Heart left ventricle (tissue), 13 donors: ENCODE measurements around the gene CDH3.

Experiments used
- POLR2A ChIP-seq, 2 donors: fragments of 450-650 bp; IDR thresholded peaks; one replicate each; pipeline ENCODE4 v1.6.1; 2017; ENCODE audit warnings: antibody characterized with exemption in 2 of 2, mild to moderate bottlenecking in 2 of 2, moderate library complexity in 2 of 2
- TF ChIP-seq, protein P1 (sequence below), 12 donors: fragments of 200-600 bp; sonication (generic) in 4 of 12; IDR thresholded peaks; one replicate each; pipeline versions ENCODE4 v1.5.0 to v1.8.0; 2018 to 2022; ENCODE audit warnings: antibody characterized with exemption in 12 of 12, mild to moderate bottlenecking in 5 of 12
- donor health status: ischemic (EF 13 %, LVEDD 7.1; RV severe dilation, severe dysfunction).
- donor health status: DM: no; HTN: yes; CAD: no.
- donor health status: DM: no; HTN: no; CAD: no.
- donor health status: ischemic (EF 25% LVEDD 6.9; RV normal size, moderate dysfunction).
- donor health status: ischemic (EF 25% LVEDD 5.7; RV mildly dilated, moderate dysfunction).
- donor health status: ischemic (EF 35%, LVEDD 5.7; RV mildly dilated, moderate dysfunction).
- donor health status: nonischemic (EF 11% LVEDD 7.7; RV severe dilation, severe dysfunction).
- donor health status: DM: yes; HTN: yes; CAD: no.
- donor health status: PGD.
- donor health status: ischemic (EF 29% LVEDD 5.4; RV normal size, mild dysfunction).
- donor health status: nonischemic (EF 23%, LVEDD 6.1; RV moderate dilation, normal function).

DNA sequence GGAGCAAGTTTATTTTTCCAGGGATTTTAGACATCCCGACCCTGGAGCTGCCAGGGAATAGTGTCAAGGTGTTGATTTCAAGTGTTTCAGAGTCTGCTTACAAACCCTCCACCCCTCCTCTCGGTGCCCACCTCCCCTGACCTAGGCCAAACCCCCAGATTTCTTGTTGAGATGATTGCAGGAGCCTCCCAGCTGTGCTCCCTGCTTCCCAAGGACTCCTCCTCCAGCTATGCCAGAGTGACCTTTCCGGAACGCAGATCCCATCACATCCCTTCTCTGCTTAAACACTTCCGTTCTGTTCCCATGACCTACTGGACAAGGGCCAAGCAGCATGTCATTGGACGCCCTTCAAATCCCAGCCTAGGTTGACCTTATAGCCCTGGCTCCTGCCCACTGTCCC, 68.3 kb downstream of the CDH3 start:
- TF ChIP-seq, protein P1, sequence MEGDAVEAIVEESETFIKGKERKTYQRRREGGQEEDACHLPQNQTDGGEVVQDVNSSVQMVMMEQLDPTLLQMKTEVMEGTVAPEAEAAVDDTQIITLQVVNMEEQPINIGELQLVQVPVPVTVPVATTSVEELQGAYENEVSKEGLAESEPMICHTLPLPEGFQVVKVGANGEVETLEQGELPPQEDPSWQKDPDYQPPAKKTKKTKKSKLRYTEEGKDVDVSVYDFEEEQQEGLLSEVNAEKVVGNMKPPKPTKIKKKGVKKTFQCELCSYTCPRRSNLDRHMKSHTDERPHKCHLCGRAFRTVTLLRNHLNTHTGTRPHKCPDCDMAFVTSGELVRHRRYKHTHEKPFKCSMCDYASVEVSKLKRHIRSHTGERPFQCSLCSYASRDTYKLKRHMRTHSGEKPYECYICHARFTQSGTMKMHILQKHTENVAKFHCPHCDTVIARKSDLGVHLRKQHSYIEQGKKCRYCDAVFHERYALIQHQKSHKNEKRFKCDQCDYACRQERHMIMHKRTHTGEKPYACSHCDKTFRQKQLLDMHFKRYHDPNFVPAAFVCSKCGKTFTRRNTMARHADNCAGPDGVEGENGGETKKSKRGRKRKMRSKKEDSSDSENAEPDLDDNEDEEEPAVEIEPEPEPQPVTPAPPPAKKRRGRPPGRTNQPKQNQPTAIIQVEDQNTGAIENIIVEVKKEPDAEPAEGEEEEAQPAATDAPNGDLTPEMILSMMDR (IDR thresholded peaks at IDR 0.05) = no peak
- no peak for TF ChIP-seq POLR2A (IDR thresholded peaks at IDR 0.05)
